MM.1S (cell line): ENCODE data around the gene SMIM29.

Experiments used
- DNase-seq: peaks from one replicate; pipeline ENCODE4 v3.0.0-alpha.2; 2015
- H2AFZ ChIP-seq: fragments of 300-600 bp; sonication (generic); 2 replicates; pipeline ENCODE4 v1.6.0; 2016; ENCODE audit warnings: antibody characterized with exemption, low read length
- H3F3A ChIP-seq: fragments of 300-600 bp; sonication (generic); 2 replicates; pipeline ENCODE4 v1.6.1; 2016; ENCODE audit warnings: mild to moderate bottlenecking, antibody characterized with exemption, low read length, moderate library complexity, mixed read lengths; ENCODE audit not compliant: insufficient read depth
- H3K27ac ChIP-seq: fragments of 300-600 bp; sonication (generic); 2 replicates; pipeline ENCODE4 v1.5.1; 2016; ENCODE audit warnings: mild to moderate bottlenecking, low read length
- H3K27me3 ChIP-seq: fragments of 300-600 bp; sonication (generic); replicated peaks from 2 replicates; pipeline ENCODE4 v1.6.0; 2016; ENCODE audit warnings: low read length; ENCODE audit not compliant: insufficient read depth
- H3K36me3 ChIP-seq: fragments of 300-600 bp; sonication (generic); replicated peaks from 2 replicates; pipeline ENCODE4 v1.6.1; 2016; ENCODE audit warnings: mild to moderate bottlenecking, low read length, mixed read lengths; ENCODE audit not compliant: insufficient read depth
- H3K4me1 ChIP-seq: fragments of 300-600 bp; sonication (generic); 2 replicates; pipeline ENCODE4 v1.6.1; 2016; ENCODE audit warnings: low read length, mixed read lengths
- H3K4me2 ChIP-seq: fragments of 300-600 bp; sonication (generic); 2 replicates; pipeline ENCODE4 v1.6.0; 2016; ENCODE audit warnings: low read depth, low read length
- H3K4me3 ChIP-seq: fragments of 300-600 bp; sonication (generic); 2 replicates; pipeline ENCODE4 v1.5.1; 2016; ENCODE audit warnings: low read length, mixed read lengths
- H3K79me2 ChIP-seq: fragments of 300-600 bp; sonication (generic); 2 replicates; pipeline ENCODE4 v1.6.1; 2016; ENCODE audit warnings: mixed run types, low read length, mixed read lengths
- H3K9ac ChIP-seq: fragments of 300-600 bp; sonication (generic); 2 replicates; pipeline ENCODE4 v1.6.1; 2016; ENCODE audit warnings: low read length, mixed read lengths
- H3K9me2 ChIP-seq: fragments of 300-600 bp; sonication (generic); replicated peaks from 2 replicates; pipeline ENCODE4 v1.6.1; 2016; ENCODE audit warnings: mild to moderate bottlenecking, low read length, mixed read lengths; ENCODE audit not compliant: insufficient read depth
- H3K9me3 ChIP-seq: fragments of 300-600 bp; sonication (generic); replicated peaks from 2 replicates; pipeline ENCODE4 v1.6.1; 2016; ENCODE audit warnings: mild to moderate bottlenecking, low read length, mixed read lengths; ENCODE audit not compliant: insufficient read depth
- H4K20me1 ChIP-seq: fragments of 300-600 bp; sonication (generic); 2 replicates; pipeline ENCODE4 v1.6.1; 2016; ENCODE audit warnings: mild to moderate bottlenecking, low read length, moderate library complexity, mixed read lengths; ENCODE audit not compliant: insufficient read depth
- CTCF ChIP-seq: fragments of 300-600 bp; sonication (generic); IDR thresholded peaks from 2 replicates; pipeline ENCODE4 v1.5.1; 2016; ENCODE audit warnings: antibody characterized with exemption, low read length, mixed read lengths
- EZH2 ChIP-seq: fragments of 300-600 bp; sonication (generic); optimal IDR thresholded peaks from 2 replicates; pipeline ENCODE3; 2017; ENCODE audit warnings: low read depth, mild to moderate bottlenecking, antibody characterized with exemption, low read length, mixed read lengths
- EZH2phosphoT487 ChIP-seq: fragments of 300-600 bp; sonication (generic); IDR thresholded peaks from 2 replicates; pipeline ENCODE4 v1.6.1; 2018; ENCODE audit warnings: antibody characterized with exemption, low read length

The SMIM29 gene

GRCh38 chr6:34284563-34285447 is 36.0 kb upstream of the SMIM29 start:
- Histone ChIP-seq H3F3A (peaks cover 10% of the 10 kb centered on the region), H3K4me2 (no peak overlapping the region), H3K79me2 (no peaks in the 10 kb centered on the region; the same call in 1 of the 2 replicates), H3K9ac (no peak overlapping the region), H3K4me1 (peaks cover 15% of the 10 kb centered on the region), H3K27ac (no peak overlapping the region), H3K27me3 (no peaks in the 10 kb centered on the region), H2AFZ (no peak overlapping the region), H3K9me2 (no peaks in the 10 kb centered on the region), H3K4me3 (no peak overlapping the region), H3K9me3 (no peaks in the 10 kb centered on the region), H4K20me1 (no peaks in the 10 kb centered on the region), H3K36me3 (no peaks in the 10 kb centered on the region)
- DNase-seq: no peak
- TF ChIP-seq EZH2phosphoT487 (no peak), CTCF (no peak), EZH2 (no peak)

GRCh38 chr6:34281702-34282334 is 33.0 kb upstream of the SMIM29 start:
- Histone ChIP-seq H4K20me1 (no peaks in the 10 kb centered on the region), H3K36me3 (no peaks in the 10 kb centered on the region), H3K27ac (no peak overlapping the region), H3K79me2 (no peaks in the 10 kb centered on the region), H3K9me3 (no peaks in the 10 kb centered on the region), H3K27me3 (no peaks in the 10 kb centered on the region), H2AFZ (no peak overlapping the region), H3K4me3 (no peak overlapping the region), H3K4me2 (no peak overlapping the region), H3F3A (no peaks in the 10 kb centered on the region), H3K9ac (no peak overlapping the region), H3K9me2 (no peaks in the 10 kb centered on the region), H3K4me1 (no peaks in the 10 kb centered on the region)
- TF ChIP-seq EZH2: no peak
- DNase-seq: no peak

GRCh38 chr6:34280216-34280615 is 31.4 kb upstream of the SMIM29 start:
- H3K4me3 ChIP-seq: no peak overlapping the region
- H3K4me2 ChIP-seq: no peak overlapping the region
- no peaks in the 10 kb centered on the region for H3K9me2 ChIP-seq
- no peaks in the 10 kb centered on the region for H3K4me1 ChIP-seq
- H3F3A ChIP-seq: no peaks in the 10 kb centered on the region
- H2AFZ ChIP-seq: no peak overlapping the region
- H3K9ac ChIP-seq: no peak overlapping the region
- TF ChIP-seq CTCF (no peak), EZH2 (no peak), EZH2phosphoT487 (no peak)
- DNase-seq: no peak
- no peaks in the 10 kb centered on the region for H4K20me1 ChIP-seq
- no peaks in the 10 kb centered on the region for H3K36me3 ChIP-seq
- no peaks in the 10 kb centered on the region for H3K9me3 ChIP-seq
- no peak overlapping the region for H3K27ac ChIP-seq
- H3K27me3 ChIP-seq: no peaks in the 10 kb centered on the region
- no peaks in the 10 kb centered on the region for H3K79me2 ChIP-seq

GRCh38 chr6:34278833-34279232 is 30.0 kb upstream of the SMIM29 start:
- H3K27me3 ChIP-seq: no peaks in the 10 kb centered on the region
- no peaks in the 10 kb centered on the region for H3K9me3 ChIP-seq
- no peak for DNase-seq
- no peak overlapping the region for H2AFZ ChIP-seq
- no peak overlapping the region for H3K27ac ChIP-seq
- no peak overlapping the region for H3K9ac ChIP-seq
- H4K20me1 ChIP-seq: no peaks in the 10 kb centered on the region
- H3K4me1 ChIP-seq: no peaks in the 10 kb centered on the region
- H3K9me2 ChIP-seq: no peaks in the 10 kb centered on the region
- H3K4me2 ChIP-seq: no peak overlapping the region
- TF ChIP-seq EZH2 (no peak), CTCF (no peak), EZH2phosphoT487 (no peak)
- H3K4me3 ChIP-seq: no peak overlapping the region
- no peaks in the 10 kb centered on the region for H3K36me3 ChIP-seq
- no peaks in the 10 kb centered on the region for H3F3A ChIP-seq
- H3K79me2 ChIP-seq: no peaks in the 10 kb centered on the region
